Parathyroid adenoma (tissue), 2 donors: ENCODE results near the gene SOX13.

Source experiments
- H2AFZ ChIP-seq: fragments of 300-600 bp; sonication (generic); one replicate; pipeline ENCODE4 v1.7.0; 2017; ENCODE audit warnings: antibody characterized with exemption, mild to moderate bottlenecking
- H3K27ac ChIP-seq: fragments of 300-600 bp; sonication (generic); one replicate; pipeline ENCODE4 v1.7.0; 2017
- H3K27me3 ChIP-seq: fragments of 300-600 bp; sonication (generic); one replicate; pipeline ENCODE4 v1.7.0; 2017; ENCODE audit warnings: low read length; ENCODE audit not compliant: control insufficient read depth, insufficient read depth
- H3K36me3 ChIP-seq: fragments of 300-600 bp; sonication (generic); one replicate; pipeline ENCODE4 v1.7.0; 2017; ENCODE audit warnings: low read length; ENCODE audit not compliant: control insufficient read depth, insufficient read depth
- H3K4me1 ChIP-seq: fragments of 300-600 bp; sonication (generic); one replicate; pipeline ENCODE4 v1.7.0; 2017; ENCODE audit warnings: control low read depth
- H3K4me2 ChIP-seq: fragments of 300-600 bp; sonication (generic); one replicate; pipeline ENCODE4 v1.7.0; 2017; ENCODE audit warnings: low read length
- H3K4me3 ChIP-seq: fragments of 300-600 bp; sonication (generic); one replicate; pipeline ENCODE4 v1.7.0; 2017; ENCODE audit warnings: low read depth, low read length
- H3K79me2 ChIP-seq: fragments of 300-600 bp; sonication (generic); one replicate; pipeline ENCODE4 v1.7.0; 2017; ENCODE audit warnings: control low read depth
- H3K9ac ChIP-seq: fragments of 300-600 bp; sonication (generic); one replicate; pipeline ENCODE4 v1.7.0; 2017; ENCODE audit warnings: mild to moderate bottlenecking
- H3K9me3 ChIP-seq: fragments of 300-600 bp; sonication (generic); one replicate; pipeline ENCODE4 v1.7.0; 2017; ENCODE audit warnings: low read length; ENCODE audit not compliant: control insufficient read depth
- CTCF ChIP-seq: fragments of 300-600 bp; sonication (generic); IDR thresholded peaks from one replicate; pipeline ENCODE4 v1.7.0; 2017; ENCODE audit warnings: antibody characterized with exemption, mild to moderate bottlenecking
- donor health status: primary hyperparathyroidism.

The SOX13 gene

GRCh38 chr1:204149107-204149506 lies 76.2 kb downstream of the SOX13 start:
- no peak overlapping the region for H3K4me3 ChIP-seq
- H3K79me2 ChIP-seq, result no peaks in the 10 kb centered on the region
- H3K4me2 ChIP-seq, result no peak overlapping the region
- no peaks in the 10 kb centered on the region for H3K27me3 ChIP-seq
- no peak overlapping the region for H3K9ac ChIP-seq
- H3K27ac ChIP-seq, result no peak overlapping the region
- H3K36me3 ChIP-seq, result no peaks in the 10 kb centered on the region
- H3K9me3 ChIP-seq, result no peaks in the 10 kb centered on the region
- TF ChIP-seq CTCF, result no peak
- no peak overlapping the region for H2AFZ ChIP-seq
- peaks cover 11% of the 10 kb centered on the region for H3K4me1 ChIP-seq

DNA sequence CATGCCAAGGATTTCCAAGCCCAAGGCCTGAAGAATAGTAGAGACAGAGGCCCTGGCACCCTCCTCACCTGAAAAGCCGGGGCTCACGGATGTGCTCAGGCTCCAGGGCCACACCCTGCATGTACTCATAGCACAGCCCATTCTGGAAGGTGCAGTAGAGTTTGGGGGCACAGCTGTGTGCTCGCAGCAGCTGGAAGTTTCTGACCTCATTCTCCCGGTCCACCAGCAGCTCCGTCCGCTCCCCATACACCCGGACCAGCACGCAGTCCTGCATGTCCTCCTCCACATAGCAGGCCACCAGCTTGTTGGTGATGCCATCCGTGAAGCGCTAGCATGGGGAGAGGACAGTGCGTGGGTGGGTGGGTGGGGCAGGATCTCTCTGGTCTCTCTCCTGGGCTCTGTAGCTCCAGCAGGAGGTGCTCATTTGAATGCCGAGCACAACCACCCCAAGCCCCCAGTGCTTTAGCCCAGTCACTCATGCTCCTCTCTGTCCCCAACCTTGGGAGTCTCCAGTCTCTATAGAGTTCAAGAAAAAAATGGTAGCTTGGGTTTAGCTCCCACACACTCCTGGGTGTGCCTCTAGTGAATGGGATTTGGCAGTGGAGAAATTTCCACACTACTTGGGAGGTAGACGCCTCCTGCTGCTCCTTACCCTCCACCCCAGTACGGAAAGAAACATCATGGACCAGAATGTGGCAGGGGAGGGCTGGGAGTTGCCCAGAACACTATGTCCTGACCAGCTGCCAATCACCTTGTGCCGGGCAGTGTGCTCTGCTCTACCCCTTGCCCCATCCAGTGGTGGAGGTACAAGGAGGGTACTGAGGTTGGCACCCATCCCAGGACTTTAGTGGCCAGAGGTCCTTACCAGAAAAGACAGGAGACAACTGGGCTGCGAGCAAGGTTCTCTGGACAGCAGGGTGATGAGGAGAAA lies 77.0 kb downstream of the SOX13 start:
- no peak overlapping the region for H3K9ac ChIP-seq
- H3K27me3 ChIP-seq, result no peaks in the 10 kb centered on the region
- TF ChIP-seq CTCF, result no peak
- H3K79me2 ChIP-seq, result no peaks in the 10 kb centered on the region
- peaks cover 11% of the 10 kb centered on the region for H3K4me1 ChIP-seq
- no peak overlapping the region for H3K4me3 ChIP-seq
- H3K27ac ChIP-seq, result peak overlapping the region; percentile 53
- no peaks in the 10 kb centered on the region for H3K36me3 ChIP-seq
- H3K9me3 ChIP-seq, result no peaks in the 10 kb centered on the region
- no peak overlapping the region for H3K4me2 ChIP-seq
- H2AFZ ChIP-seq, result no peak overlapping the region

- no peak for TF ChIP-seq CTCF
- H3K4me2 ChIP-seq, result peak overlapping the region; percentile 76
- peak overlapping the region; percentile 75 for H3K27ac ChIP-seq
- H2AFZ ChIP-seq, result peak overlapping the region; percentile 89
- H3K27me3 ChIP-seq, result no peaks in the 10 kb centered on the region
- no peaks in the 10 kb centered on the region for H3K9me3 ChIP-seq
- H3K79me2 ChIP-seq, result no peaks in the 10 kb centered on the region
- H3K4me3 ChIP-seq, result peak overlapping the region; percentile 86
- H3K36me3 ChIP-seq, result no peaks in the 10 kb centered on the region
- no peak overlapping the region for H3K9ac ChIP-seq
- peaks cover 11% of the 10 kb centered on the region for H3K4me1 ChIP-seq
Observed at GRCh38 chr1:204150702-204151551, 78.0 kb downstream of the SOX13 start.

DNA sequence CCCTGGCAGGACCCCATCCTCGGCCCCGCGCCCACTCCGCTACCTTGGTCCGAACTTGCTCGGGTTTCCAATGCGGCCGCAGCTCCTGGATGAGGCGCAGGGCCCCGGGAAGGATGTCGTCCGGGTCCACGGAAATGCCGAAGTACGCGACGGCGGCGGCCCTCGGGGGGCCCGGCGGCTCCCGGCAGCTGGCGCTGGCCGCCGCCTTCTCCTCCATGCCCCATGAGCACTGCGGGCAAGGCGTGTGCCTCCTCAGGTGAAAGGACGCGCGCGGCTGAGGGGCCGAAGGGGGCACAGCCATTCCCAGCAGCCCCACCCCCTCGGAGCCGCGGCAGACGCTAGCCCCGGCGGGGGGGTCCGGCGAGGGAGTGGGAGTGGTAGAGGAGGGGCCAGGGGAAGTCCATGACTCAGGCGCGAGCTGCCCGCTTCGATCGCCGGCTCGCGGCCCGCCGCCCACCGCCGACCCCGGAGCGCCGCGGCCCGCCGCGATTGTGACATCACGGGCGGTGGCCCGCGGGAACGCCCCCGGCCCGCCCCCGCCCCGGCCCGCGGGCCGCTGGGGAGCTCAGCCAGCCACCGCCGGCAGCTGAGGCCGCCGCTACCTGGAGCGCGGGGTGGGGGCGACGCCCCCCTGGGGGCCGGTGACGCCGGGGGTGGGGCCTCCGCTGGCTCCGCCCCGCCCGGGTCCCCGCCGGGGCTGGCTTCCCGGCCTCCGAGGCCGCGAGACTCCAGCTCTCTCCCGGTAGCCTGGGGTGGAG lies 78.8 kb downstream of the SOX13 start, which contains the start of gene ETNK2:
TSS of gene ETNK2 (minus strand) at position 493 of the 758 bp plus-strand sequence. CDS start at position 301, 192 bp downstream.
- H3K9me3 ChIP-seq, result no peaks in the 10 kb centered on the region
- no peak within 1 kb of the TSS for H3K9ac ChIP-seq
- TF ChIP-seq CTCF, result no peak
- H3K4me1 ChIP-seq, result peaks cover 11% of the 10 kb centered on the region
- H3K4me2 ChIP-seq, result peak within 1 kb of the TSS; percentile 76
- H2AFZ ChIP-seq, result peak within 1 kb of the TSS; percentile 89
- H3K27ac ChIP-seq, result peak within 1 kb of the TSS; percentile 75
- H3K4me3 ChIP-seq, result peak within 1 kb of the TSS; percentile 86
- H3K79me2 ChIP-seq, result no peaks in the 10 kb centered on the region
- no peaks in the 10 kb centered on the region for H3K27me3 ChIP-seq
- no peaks in the 10 kb centered on the region for H3K36me3 ChIP-seq
